HUDEP-2 (cell line): ENCODE results near the gene ZFY.
"Not testable (repeated sequence)": the region's sequence is repeated elsewhere in the genome, so short reads cannot be mapped to it uniquely, and the experiment has no call there.

Experiments
- DNase-seq, 76 experiments: peaks; one replicate each; lab custom pipeline; 2025; ENCODE audit not compliant: unreplicated experiment in 76 of 76; lab: John Stamatoyannopoulos, UW

Gene ZFY

GRCh38 chrY:2972708-2973107 is 37.5 kb downstream of the ZFY start:
- DNase-seq: no peak

- peak in 1 of 76 experiments; percentile 0 for DNase-seq
These were observed 38.0 kb downstream of the ZFY start for GRCh38 chrY:2973110-2973751.

DNA sequence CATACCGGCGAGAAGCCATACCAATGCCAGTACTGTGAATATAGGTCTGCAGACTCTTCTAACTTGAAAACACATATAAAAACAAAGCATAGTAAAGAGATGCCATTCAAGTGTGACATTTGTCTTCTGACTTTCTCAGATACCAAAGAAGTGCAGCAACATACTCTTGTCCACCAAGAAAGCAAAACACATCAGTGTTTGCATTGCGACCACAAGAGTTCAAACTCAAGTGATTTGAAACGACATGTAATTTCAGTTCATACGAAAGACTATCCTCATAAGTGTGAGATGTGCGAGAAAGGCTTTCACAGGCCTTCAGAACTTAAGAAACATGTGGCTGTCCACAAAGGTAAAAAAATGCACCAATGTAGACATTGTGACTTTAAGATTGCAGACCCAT is 44.1 kb downstream of the ZFY start:
- DNase-seq: no peak

DNA sequence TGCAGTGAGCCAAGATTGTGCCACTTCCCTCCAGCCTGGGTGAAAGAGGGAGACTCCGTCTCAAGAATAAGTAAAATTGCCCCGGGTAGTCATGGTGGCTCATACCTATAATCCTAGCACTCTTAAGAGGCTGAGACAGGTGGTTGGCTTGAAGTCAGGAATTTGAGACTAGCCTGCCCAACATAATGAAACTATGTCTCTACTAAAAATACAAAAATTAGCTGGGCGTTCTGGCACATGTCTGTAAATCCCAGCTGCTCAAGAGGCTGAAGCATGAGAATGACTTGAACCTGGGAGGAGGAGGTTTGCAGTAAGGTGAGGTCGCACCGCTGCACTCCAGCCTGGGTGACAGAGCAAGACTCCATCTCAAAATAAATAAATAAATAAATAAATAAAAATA is 49.3 kb downstream of the ZFY start:
- DNase-seq: peak in 1 of 76 experiments; percentile 0

DNA sequence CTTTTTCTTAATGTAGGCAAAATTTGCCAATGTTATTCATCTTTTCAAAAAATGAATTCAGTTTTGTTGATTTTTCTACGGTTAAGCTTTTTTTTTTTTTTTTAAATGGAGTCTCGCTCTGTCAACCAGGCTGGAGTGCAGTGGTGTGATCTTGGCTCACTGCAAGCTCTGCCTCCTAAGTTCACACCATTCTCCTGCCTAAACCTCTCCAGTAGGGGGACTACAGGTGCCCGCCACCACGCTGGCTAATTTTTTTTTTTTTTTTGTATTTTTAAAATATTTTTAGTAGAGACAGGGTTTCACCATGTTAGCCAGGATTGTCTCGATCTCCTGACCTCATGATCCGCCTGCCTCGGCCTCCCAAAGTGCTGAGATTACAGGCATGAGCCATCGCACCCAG is 52.0 kb downstream of the ZFY start:
- DNase-seq: not testable (repeated sequence)

DNA sequence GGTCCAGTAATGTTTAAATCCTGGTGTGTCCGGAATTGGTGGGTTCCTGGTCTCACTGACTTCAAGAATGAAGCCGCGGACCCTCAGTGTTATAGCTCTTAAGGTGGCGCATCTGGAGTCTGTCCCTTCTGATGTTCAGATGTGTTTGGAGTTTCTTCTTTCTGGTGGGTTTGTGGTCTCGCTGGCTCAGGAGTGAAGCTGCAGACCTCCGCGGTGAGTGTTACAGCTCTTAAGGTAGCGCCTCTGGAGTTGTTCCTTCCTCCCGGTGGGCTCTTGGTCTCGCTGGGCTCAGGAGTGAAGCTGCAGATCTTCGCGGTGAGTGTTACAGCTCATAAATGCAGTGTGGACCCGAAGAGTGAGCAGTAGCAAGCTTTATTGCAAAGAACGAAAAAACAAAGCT is 62.2 kb downstream of the ZFY start:
- not testable (repeated sequence) for DNase-seq

DNA sequence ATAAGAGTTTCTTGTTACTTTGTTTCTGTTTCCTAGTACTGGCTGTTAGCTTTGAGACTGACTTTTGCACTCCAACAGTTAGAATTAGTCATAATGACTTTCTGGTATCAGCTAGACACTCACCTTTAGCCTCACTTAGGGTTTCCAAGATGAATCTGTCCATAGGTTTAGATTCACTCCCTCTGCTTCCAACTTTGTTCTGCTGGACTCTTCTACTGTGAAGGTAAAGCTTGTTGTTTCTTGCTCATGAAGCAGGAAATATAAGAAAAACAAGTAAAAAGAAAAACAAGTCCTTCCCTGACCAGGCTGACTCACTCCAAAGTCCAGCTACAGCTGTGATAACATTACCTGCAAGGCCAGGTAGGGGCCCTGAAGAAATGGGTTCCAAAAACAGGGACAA is 67.0 kb downstream of the ZFY start:
- DNase-seq: peak in 4 of 76 experiments; percentile 0 to 1 (median 0)

GRCh38 chrY:3002680-3003515 is 67.7 kb downstream of the ZFY start:
- peak in 64 of 76 experiments; percentile 0 to 56 (median 8) for DNase-seq

- peak in 1 of 76 experiments; percentile 0 for DNase-seq
These were observed 68.3 kb downstream of the ZFY start for GRCh38 chrY:3003516-3003830.

GRCh38 chrY:3003846-3004245 is 68.7 kb downstream of the ZFY start:
- peak in 8 of 76 experiments; percentile 0 to 12 (median 0) for DNase-seq

GRCh38 chrY:3006031-3006430 is 70.8 kb downstream of the ZFY start:
- DNase-seq: peak in 13 of 76 experiments; percentile 0 to 8 (median 0)

DNA sequence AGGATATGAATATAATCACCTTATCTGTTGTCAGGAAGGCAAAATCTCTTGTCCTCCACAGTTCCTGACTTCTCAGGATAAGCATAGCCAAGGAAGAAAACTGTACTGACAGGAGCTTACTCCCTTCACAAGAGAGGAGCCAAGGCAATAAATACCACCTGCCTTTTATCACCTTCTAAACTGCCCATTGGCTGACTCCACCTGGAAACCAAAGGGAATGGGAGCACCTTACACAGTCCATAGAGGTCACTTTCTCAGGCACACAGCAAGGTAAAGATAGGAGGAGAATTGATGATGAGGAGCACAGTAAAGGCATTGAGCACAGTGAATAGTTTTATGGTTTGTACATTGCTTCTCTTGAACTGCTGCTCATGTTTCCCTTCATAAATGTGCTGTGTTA is 72.8 kb downstream of the ZFY start:
- DNase-seq: no peak

DNA sequence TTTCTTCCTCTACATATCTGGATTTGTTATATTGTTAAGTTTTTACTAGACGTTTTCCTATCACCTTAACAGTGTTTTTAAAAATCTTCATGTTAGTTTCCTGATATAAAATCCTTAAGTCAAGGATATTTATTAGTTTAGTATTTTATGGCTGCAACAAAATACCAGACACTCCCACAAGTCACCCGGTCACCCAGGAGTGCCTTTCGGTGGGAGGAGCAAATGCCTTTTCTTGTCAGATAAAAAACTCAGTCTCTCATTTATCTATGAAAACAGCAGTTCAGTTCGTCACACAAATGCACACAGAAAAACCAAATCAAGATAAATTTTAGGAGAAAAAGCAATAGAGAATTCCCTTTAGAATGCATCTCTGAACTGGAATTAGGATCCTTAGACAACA is 77.0 kb downstream of the ZFY start:
- DNase-seq: peak in 60 of 76 experiments; percentile 0 to 61 (median 3)

- peak in 1 of 76 experiments; percentile 0 for DNase-seq
These were observed 81.4 kb downstream of the ZFY start for GRCh38 chrY:3016594-3016993.

DNA sequence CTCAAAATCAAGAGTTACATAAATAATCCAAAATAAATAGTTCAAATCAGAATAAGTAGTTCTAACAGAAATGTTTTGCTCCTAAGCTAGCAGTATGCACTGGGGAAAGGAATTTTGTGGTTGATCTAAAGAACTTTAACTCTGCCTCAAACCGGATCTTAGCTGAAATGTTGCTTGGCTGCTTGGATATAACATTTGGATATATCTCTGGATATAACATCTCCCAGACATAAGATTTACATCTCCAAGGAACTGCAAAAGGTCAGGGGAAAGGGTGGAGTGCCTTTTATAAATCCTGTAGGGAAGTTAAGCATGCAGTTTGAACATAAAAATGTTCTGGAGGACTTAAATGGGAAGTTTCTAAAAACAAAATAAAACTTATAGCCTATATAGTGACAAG is 83.4 kb downstream of the ZFY start:
- DNase-seq: no peak

DNA sequence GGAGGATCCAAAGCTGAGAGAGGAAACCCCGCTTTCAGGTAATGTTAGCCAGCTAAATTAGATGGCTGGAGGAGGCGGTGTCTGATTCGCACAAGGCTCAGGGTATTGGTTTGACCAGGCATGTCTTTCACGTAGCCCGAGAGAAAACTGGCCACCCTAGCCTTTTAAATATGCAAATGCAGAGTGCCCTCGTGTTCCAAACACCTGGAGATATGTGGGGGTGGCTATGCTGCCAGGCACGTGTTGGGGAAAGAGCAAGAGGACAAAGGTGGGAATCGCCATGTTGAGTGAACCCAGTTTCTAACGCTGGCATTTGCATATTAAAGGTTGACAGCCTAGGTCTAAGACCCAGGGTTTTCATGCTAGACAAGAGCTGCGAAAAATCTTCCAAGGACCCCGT is 84.4 kb downstream of the ZFY start:
- DNase-seq: no peak

GRCh38 chrY:3021176-3021575 is 86.0 kb downstream of the ZFY start:
- no peak for DNase-seq

GRCh38 chrY:3023606-3024005 is 88.4 kb downstream of the ZFY start:
- DNase-seq: no peak

DNA sequence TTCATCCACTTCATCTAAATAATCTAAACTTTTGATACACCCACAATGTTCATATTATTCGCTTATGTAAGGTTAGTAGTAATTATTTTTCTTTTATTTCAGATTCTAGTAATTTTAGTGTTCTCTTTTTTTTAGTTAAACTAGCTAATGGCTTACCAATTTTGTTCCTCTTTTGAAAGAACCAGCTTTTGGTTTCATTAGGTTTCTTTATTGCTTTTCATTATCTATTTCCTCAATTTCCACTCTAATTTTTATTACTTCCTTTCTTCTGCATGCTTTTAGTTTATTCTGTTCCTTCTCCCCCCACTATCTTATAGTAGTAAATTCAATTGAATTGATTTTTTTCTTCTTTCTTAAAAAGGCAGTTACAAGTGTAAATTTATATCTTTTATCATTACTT is 90.2 kb downstream of the ZFY start:
- no peak for DNase-seq
